MG63 (cell line): Measurements from ENCODE around the gene VSX1. TPM values are rescaled to one million over a fixed set of nuclear protein-coding genes. Genes with fewer than 3 reads are reported as not detected.

Experiments
- DNase-seq: peaks from one replicate; pipeline ENCODE4 v3.0.0-alpha.2; 2020
- H3K27me3 ChIP-seq: fragments of 250-450 bp; sonication (Bioruptor Pico); 2 replicates; pipeline ENCODE4 v1.5.1; 2020; ENCODE audit warnings: mild to moderate bottlenecking, moderate library complexity
- H3K36me3 ChIP-seq: fragments of 250-450 bp; sonication (Bioruptor Pico); 2 replicates; pipeline ENCODE4 v1.5.1; 2020; ENCODE audit warnings: mild to moderate bottlenecking, moderate library complexity
- H3K4me3 ChIP-seq: fragments of 250-450 bp; sonication (Bioruptor Pico); 2 replicates; pipeline ENCODE4 v1.5.1; 2020; ENCODE audit warnings: mild to moderate bottlenecking, moderate library complexity
- H3K9me3 ChIP-seq: fragments of 250-450 bp; sonication (Bioruptor Pico); 2 replicates; pipeline ENCODE4 v1.5.1; 2020; ENCODE audit warnings: mild to moderate bottlenecking, moderate library complexity
- total RNA-seq: library from RNA; depleted of rRNA; stranded (reverse); fragments of >200 nt; shearing (Covaris generic); gene quantifications from 2 replicates; pipeline ENCODE4 v1.2.3, GENCODE V29; 2014; ENCODE audit warnings: low replicate concordance

VSX1 gene
- total RNA-seq, 1 experiment from 2014 or later = not detected

DNA sequence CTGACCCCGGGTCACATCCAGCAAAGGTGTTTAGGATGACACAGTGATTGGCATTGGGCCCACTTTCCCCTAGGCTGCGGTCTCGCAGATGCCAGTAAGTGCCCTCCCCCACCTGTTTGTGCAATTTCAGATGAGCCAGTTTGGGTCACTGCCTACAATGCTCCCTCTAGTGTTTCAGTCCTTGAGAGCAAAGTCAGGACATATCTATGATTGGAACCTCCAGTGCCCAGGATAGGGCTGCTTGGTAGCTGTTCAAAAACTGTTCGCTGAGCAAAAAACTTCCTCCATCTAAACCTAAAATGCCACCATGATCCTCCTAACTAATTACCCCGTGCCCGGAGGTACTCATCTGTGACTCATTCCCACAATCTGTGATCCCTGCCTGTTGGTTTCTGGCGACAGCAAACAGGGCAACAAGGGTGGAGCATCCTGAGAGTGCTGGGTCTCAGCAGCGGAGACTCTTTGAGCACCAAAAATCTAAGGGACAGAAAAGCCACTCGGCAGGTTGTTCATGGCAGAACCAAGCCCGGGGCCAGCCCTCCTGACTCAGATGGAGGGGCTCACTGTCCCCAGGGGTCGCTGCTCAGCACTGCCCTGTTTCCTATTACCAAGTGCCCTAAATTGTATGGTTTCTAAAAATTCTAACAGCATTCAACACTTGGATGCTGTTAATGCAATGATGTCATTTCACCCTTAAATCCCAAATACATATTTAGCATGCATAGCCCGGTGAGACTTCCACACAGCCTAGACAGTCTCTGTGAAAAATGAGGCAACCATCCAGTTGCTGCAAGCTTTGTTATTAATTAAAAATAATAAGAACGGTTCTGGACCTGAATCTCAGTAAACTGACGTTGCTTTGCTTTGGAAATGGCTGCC lies 5.0 kb downstream of the VSX1 start:
- no peaks in the 10 kb centered on the region for H3K36me3 ChIP-seq
- H3K9me3 ChIP-seq = no peaks in the 10 kb centered on the region
- no peak for DNase-seq
- peaks cover 20% of the 10 kb centered on the region for H3K27me3 ChIP-seq
- no peak overlapping the region for H3K4me3 ChIP-seq

DNA sequence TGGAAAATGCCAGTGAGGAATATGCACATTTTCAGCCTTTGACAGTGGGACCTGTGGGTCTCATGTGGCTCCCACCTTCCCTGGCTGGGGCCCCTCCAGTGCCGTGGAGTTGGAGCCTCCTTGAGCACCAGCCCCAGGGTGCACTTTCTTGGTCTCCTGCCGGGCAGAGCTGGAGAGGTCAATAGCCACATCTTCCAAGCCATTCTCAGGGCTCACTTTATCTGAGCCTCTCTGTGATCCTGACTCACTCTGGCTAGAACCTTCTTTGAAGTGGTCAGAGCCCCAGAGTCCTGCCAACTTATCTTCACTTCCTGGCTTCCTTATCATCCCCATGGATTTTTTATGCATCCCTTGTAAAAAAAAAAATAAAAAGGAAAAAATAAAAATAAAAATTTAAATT lies 5.7 kb downstream of the VSX1 start:
- Histone ChIP-seq H3K4me3 (no peak overlapping the region), H3K27me3 (peaks cover 14% of the 10 kb centered on the region), H3K36me3 (no peaks in the 10 kb centered on the region), H3K9me3 (no peaks in the 10 kb centered on the region)
- no peak for DNase-seq

DNA sequence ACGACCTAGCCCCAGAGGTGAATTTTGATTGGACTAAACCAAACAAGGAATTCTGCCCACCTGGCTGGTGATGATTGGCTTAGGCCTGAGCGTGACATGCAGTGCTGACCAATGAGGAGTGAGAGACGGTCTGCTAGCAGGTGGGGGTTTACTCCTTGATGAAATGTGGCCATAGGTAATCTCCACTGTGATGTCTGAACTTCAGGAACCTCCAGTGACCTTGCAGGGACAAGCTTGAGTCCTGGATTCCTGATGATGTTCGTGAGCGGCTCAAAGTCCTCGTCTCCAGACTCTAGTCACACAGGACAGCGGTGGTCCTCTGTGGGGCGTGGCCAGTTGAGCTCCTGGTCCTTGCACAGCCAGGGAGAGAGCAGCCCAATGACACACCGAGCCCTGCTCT lies 8.4 kb downstream of the VSX1 start:
- H3K36me3 ChIP-seq = no peaks in the 10 kb centered on the region
- H3K27me3 ChIP-seq = peaks cover 22% of the 10 kb centered on the region
- DNase-seq = no peak
- no peak overlapping the region for H3K4me3 ChIP-seq
- H3K9me3 ChIP-seq = peaks cover 3% of the 10 kb centered on the region; the same call in 1 of the 2 replicates

DNA sequence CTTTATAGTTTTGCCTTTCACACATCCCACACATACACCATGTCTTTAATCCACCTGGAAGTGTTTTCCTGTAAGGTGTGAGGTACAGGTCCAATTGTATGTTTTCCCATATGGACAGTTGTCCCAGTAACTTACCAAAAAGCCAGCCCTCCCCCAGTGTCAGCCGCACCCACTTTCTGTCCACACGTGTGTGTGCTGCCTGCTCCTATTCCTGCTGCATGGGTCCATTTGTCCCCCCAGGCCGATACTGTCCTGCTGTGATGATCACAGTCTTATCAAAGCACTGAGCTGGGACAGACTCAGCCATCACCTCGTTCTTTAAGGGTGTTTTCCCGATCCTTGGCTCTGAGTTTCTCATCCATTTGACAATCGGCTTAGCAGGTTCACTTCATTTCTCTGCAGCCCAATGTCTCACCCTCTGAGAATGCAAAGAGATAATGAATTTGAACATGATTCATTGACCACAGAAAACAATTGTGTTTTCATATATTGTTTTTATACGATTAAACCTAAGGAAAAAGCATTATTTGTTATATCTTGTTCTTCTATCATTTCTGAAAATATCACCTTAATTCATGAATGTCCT lies 9.6 kb downstream of the VSX1 start:
- H3K9me3 ChIP-seq = peaks cover 3% of the 10 kb centered on the region; the same call in 1 of the 2 replicates
- no peak overlapping the region for H3K4me3 ChIP-seq
- H3K27me3 ChIP-seq = peaks cover 14% of the 10 kb centered on the region
- DNase-seq = no peak
- H3K36me3 ChIP-seq = no peaks in the 10 kb centered on the region

DNA sequence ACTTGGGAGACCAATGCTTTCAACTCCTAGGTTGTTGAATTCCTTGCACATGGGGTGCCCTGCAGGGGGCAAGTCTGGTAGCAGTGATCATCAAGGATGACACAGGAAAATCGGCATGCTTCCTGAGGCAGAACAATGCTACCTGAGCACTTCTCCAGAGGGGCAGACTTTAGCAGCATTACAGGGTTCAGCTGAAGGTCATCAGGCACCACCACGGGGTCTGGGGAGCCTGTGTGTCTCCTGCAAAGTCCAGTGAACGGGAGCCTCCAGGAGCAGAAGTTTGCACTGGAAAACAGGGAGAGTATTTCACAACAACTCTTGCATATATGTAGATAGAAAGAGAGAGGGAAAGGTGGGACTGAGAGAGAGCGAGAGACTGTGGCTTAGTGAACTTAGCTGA lies 10.2 kb downstream of the VSX1 start:
- peaks cover 3% of the 10 kb centered on the region; the same call in 1 of the 2 replicates for H3K9me3 ChIP-seq
- no peak overlapping the region for H3K4me3 ChIP-seq
- no peaks in the 10 kb centered on the region for H3K36me3 ChIP-seq
- peaks cover 14% of the 10 kb centered on the region for H3K27me3 ChIP-seq
- no peak for DNase-seq

DNA sequence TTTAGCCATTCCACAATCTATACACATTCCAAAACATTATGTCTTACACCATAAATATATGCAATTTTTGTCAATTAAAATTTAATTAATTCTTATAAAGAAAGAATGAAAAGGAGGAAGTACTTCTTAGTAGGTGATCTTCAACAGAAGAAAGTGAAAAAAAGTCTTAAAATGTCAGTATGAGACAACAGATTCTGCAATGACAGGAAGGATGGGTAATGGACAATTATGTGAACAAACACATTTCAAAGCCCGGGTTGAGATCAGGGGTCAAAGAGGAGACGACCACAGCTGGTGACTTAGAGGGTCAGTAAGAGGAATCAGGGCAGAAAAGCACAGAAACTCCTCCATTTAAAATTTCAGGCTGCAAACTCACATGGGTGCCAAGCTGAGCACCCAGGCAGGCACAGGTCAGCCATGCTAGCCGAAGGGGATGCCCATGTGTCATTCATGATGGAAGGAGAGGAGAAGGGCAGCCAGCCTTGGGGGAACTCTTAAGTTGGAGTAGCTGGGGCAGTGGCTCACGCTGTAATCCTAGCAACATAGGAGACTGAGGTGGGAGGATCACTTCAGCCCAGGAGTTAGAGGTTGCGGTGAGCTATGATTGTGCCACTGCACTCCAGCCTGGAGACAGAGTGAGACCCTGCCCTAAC lies 11.0 kb downstream of the VSX1 start:
- Histone ChIP-seq H3K27me3 (peaks cover 14% of the 10 kb centered on the region), H3K4me3 (no peak overlapping the region), H3K36me3 (no peaks in the 10 kb centered on the region), H3K9me3 (peaks cover 3% of the 10 kb centered on the region; the same call in 1 of the 2 replicates)
- DNase-seq = no peak

DNA sequence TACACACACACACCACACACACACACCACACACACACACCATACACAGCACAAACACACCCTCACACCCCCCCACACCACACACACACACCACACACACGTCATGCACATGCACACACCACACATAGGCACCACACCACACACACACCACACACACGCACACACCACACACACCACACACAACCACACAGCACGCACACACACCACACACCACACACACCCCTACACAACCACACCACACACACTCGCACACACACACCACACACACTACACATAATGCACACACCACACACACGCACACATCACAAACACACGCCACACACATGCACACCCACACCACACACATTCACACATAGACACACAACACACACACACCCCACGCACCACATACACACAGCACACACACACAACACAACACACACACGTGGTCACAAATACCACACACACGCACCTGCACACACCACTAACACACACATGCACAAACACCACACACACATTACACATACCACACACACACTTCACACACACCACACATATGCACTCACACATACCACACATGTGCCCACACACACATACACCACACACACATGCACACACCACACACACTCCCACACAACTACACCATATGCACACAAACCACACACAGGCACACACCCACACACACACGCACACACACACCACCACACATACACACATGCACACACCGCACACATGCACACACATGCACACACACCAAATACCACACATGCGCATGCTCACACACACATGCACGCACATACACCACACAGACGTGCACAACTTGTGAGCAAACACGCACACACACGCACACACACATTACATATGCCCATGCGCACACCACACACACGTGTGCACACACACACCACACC lies 14.6 kb downstream of the VSX1 start:
- Histone ChIP-seq H3K4me3 (no peak overlapping the region), H3K27me3 (peaks cover 12% of the 10 kb centered on the region; the same call in 1 of the 2 replicates), H3K9me3 (peaks cover 3% of the 10 kb centered on the region; the same call in 1 of the 2 replicates), H3K36me3 (no peaks in the 10 kb centered on the region)
- no peak for DNase-seq

DNA sequence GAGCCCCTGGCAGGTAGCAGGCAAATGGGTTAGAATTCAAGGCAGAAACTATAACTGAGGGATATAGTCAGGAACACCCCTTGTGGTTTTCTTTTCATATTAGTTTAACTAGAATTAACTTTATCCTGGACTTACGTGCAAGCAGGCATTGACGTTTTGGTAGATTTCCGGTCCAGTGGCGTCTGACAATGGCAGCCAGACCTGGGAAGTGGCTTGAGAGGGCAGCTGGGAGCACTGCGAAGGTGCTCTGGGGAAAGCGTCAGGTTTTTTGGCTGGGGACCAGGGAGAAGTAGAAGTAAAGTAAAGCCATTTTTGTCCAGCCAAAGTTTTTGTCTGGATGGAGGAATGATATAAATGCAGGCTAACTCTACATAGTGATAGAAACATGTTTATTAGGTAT lies 15.6 kb downstream of the VSX1 start:
- DNase-seq = no peak
- Histone ChIP-seq H3K4me3 (no peak overlapping the region), H3K9me3 (peaks cover 3% of the 10 kb centered on the region; the same call in 1 of the 2 replicates), H3K36me3 (no peaks in the 10 kb centered on the region), H3K27me3 (peaks cover 12% of the 10 kb centered on the region; the same call in 1 of the 2 replicates)

DNA sequence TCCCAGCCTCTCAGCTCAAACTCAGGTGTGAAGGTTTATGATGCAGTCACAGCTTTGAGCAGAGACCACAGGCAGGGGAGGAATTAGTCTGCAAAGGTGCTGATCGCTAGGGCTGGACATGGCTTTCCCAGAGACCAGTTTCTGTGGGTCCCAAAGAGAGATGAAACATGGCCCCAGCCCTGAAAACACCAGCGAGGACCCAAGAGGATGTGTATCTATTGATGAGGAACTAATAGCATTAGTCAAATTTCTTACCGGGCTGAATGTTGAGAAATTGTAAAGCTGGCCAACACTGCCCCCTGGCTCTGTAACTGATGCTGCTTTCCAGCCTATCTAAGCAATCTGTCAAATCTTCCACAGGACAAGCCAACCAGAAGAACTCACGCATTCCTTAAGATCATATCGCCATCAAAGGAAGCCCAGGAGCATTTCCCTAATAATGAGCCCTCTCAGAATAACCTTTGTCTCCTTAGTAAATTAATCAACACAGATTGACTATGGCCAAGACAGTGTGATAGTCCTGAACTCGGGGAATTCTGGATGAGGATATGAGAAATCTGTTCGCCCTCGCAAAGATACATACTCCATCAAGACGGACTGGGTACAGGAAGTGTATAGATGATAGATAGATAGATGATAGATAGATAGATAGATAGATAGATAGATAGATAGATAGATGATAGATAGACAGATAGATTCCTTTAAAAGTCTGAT lies 16.2 kb downstream of the VSX1 start:
- no peak for DNase-seq
- Histone ChIP-seq H3K27me3 (peaks cover 12% of the 10 kb centered on the region; the same call in 1 of the 2 replicates), H3K9me3 (peaks cover 3% of the 10 kb centered on the region; the same call in 1 of the 2 replicates), H3K36me3 (no peaks in the 10 kb centered on the region), H3K4me3 (no peak overlapping the region)

DNA sequence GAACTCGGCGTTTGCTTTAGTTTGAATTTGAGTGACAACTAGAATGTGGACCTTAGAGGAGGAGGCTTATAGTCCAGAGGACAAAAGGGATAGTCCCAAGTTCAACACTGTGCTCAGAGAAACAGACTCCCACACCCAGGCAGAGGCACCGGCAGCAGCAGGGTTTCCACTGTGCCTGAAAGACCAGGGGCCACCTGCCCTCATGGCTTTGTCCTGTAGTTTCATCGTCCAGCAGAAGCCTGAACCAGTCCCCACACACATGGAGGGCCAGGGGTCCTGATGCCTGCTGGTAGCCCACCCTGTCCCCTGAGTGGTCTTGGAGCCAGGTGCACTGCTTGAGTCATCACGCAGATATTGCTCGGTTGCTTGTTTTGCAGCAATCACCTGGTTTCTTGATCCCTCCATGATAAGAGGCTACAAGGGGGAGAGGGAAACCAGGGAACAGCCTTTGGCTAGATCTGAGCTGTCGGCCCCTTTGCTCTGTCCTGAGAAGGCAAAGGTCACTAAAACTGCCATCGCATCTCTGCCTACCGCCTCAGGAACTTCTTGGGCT lies 16.8 kb downstream of the VSX1 start:
- Histone ChIP-seq H3K27me3 (peaks cover 7% of the 10 kb centered on the region; the same call in 1 of the 2 replicates), H3K9me3 (peaks cover 3% of the 10 kb centered on the region; the same call in 1 of the 2 replicates), H3K4me3 (no peak overlapping the region), H3K36me3 (no peaks in the 10 kb centered on the region)
- no peak for DNase-seq

DNA sequence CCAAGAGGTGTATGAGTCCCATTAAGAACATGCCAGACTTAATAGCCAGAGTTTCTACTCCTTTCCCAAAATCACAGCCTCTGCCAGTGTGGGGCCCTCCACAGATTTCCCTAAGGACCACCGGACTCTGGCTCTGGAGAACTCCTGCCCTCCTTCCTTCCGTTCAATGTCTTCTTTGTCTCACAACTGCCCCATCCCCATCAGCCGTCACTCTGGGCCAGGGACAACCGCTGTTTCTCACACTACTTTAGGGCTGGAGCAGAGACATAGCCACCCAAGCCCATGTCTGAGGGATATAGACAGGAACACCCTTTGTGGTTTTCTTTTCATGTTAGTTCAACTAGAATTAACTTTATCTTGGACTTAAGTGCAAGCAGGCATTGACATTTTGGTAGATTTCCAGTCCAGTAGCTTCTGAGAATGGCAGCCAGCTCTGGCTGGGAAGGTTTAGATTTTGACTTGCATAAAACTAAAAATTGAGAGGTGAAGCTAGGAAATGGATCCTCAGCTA lies 17.3 kb downstream of the VSX1 start:
- Histone ChIP-seq H3K9me3 (peaks cover 3% of the 10 kb centered on the region; the same call in 1 of the 2 replicates), H3K27me3 (peaks cover 6% of the 10 kb centered on the region; the same call in 1 of the 2 replicates), H3K36me3 (no peaks in the 10 kb centered on the region), H3K4me3 (no peak overlapping the region)
- DNase-seq = no peak

DNA sequence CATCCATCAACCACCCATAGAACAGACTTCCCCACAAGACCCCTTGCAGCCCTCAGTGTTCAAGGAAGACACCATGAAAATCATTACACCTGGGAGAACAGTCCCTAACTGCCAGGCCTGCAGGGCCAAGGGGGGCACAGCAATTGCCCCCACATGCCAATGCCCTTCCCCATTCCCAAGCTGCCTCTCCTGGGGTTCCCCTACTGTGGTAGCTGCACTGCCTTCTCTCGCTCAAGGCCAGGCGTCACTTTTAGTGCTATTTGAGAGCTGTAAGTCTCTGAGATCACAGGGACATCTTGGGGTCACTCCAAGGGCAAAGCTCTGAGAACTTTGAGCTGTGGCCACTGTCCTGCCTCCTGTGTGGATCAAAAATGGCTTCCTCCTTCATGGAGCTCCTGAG lies 18.0 kb downstream of the VSX1 start:
- no peak for DNase-seq
- Histone ChIP-seq H3K36me3 (no peaks in the 10 kb centered on the region), H3K27me3 (peaks cover 3% of the 10 kb centered on the region; the same call in 1 of the 2 replicates), H3K9me3 (peaks cover 1% of the 10 kb centered on the region; the same call in 1 of the 2 replicates), H3K4me3 (no peak overlapping the region)

DNA sequence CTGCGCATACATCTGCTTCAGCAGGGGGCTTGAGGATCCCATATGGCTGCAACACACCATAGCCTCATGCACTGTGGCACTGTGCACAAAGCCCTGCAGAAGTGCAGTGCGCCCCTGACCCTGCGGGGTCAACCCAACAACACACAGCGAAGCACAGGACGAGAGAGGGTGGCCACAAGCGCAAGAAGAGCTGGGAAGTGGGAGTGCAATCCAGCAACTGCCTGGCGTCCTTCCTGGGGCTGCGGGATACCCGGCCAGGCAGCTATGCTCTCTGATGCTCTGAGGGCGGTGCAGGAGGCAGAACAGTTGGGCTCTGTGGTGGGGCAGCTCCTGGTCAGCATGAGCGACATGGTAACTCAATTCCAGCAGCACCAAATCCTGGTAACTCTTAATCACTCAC lies 18.4 kb downstream of the VSX1 start:
- no peak overlapping the region for H3K4me3 ChIP-seq
- no peaks in the 10 kb centered on the region for H3K36me3 ChIP-seq
- H3K9me3 ChIP-seq = no peaks in the 10 kb centered on the region; the same call in 1 of the 2 replicates
- no peak for DNase-seq
- no peaks in the 10 kb centered on the region; the same call in 1 of the 2 replicates for H3K27me3 ChIP-seq

DNA sequence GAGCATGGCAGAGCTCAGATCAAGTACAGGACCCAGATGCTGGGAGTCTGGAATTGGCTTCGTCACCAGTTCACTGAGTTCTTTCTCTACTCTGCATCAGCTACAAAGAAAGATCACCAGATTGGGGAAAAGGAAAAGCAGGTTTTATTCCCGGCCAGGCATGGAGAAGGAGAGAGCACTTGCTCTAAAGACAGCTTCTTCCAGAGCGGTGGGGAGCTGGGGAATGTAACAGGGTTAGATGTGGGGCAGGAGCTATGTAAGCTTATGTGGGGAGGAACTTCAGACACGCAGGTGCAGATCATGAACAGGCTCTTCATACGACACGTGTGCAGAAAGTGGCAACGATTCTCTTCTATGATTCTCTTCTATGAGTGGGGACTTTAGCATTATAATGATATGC lies 19.1 kb downstream of the VSX1 start:
- no peaks in the 10 kb centered on the region for H3K36me3 ChIP-seq
- no peak overlapping the region for H3K4me3 ChIP-seq
- H3K9me3 ChIP-seq = no peaks in the 10 kb centered on the region
- H3K27me3 ChIP-seq = no peaks in the 10 kb centered on the region; the same call in 1 of the 2 replicates
- no peak for DNase-seq
